ENCODE measurements around the gene OR10H4.
"Not testable (repeated sequence)": the region's sequence is repeated elsewhere in the genome, so short reads cannot be mapped to it uniquely, and the experiment has no call there.

DNA sequence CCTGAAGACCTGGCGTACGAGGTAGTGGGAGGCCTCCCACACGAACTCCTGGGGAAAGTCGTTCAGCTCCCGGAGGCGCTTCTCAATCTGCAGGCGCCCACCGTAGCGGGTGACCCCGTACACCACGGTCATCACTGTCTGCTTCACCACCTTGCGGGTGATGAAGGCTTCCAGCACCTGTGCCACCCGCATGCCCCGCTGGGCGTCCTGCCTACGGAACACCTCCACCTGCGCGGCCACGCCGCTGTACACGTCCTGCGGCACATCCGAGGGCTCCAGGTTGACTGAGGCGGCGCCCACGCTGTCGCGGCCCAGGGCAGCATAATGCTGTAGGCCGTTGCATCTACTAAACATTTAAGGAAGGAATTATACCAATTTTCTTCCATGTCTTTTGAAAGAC lies 45.9 kb upstream of the OR10H4 start:
- TF ChIP-seq, protein P1, sequence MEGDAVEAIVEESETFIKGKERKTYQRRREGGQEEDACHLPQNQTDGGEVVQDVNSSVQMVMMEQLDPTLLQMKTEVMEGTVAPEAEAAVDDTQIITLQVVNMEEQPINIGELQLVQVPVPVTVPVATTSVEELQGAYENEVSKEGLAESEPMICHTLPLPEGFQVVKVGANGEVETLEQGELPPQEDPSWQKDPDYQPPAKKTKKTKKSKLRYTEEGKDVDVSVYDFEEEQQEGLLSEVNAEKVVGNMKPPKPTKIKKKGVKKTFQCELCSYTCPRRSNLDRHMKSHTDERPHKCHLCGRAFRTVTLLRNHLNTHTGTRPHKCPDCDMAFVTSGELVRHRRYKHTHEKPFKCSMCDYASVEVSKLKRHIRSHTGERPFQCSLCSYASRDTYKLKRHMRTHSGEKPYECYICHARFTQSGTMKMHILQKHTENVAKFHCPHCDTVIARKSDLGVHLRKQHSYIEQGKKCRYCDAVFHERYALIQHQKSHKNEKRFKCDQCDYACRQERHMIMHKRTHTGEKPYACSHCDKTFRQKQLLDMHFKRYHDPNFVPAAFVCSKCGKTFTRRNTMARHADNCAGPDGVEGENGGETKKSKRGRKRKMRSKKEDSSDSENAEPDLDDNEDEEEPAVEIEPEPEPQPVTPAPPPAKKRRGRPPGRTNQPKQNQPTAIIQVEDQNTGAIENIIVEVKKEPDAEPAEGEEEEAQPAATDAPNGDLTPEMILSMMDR (conservative IDR thresholded peaks at IDR 0.05 in 1 of 2, IDR thresholded peaks at IDR 0.05 in 1 of 2; ENCODE audit: low read depth in 1 of 2, low read length in 2 of 2) = not testable (repeated sequence)
- not testable (repeated sequence) for TF ChIP-seq EZH2 (IDR thresholded peaks at IDR 0.05; ENCODE audit: low read length, missing control alignments)
